Small intestine (tissue), 7 donors: ENCODE results near the gene AP4M1. TPM values are rescaled to one million over a fixed set of nuclear protein-coding genes. Genes with fewer than 3 reads are reported as not detected.

Source experiments
- DNase-seq, 2 donors: peaks; one replicate each; pipeline versions ENCODE4 v3.0.0 to v3.0.0-alpha.2; 2013
- FAIRE-seq: peaks from 2 replicates; lab custom pipeline; 2012; peaks lifted over from hg19 to GRCh38; lab: Jason Lieb, UNC
- H3K27ac ChIP-seq, 3 donors: one replicate each; pipeline ENCODE4 v1.5.1; 2013; ENCODE audit warnings: low read length in 2 of 3, mild to moderate bottlenecking in 2 of 3, control low read depth in 1 of 3, inconsistent platforms in 1 of 3, low read depth in 1 of 3, moderate library complexity in 1 of 3
- H3K27me3 ChIP-seq, 3 donors: one replicate each; pipeline ENCODE4 v1.6.1; 2013; ENCODE audit warnings: low read length in 3 of 3, inconsistent platforms in 1 of 3; ENCODE audit not compliant: control insufficient read depth in 3 of 3, insufficient read depth in 3 of 3
- H3K36me3 ChIP-seq, 3 donors: one replicate each; pipeline ENCODE4 v1.6.1; 2013; ENCODE audit warnings: low read length in 3 of 3, inconsistent platforms in 1 of 3, low read depth in 1 of 3, mild to moderate bottlenecking in 1 of 3, moderate library complexity in 1 of 3; ENCODE audit not compliant: control insufficient read depth in 3 of 3, insufficient read depth in 2 of 3
- H3K4me1 ChIP-seq, 3 donors: one replicate each; pipeline ENCODE4 v1.6.1; 2013; ENCODE audit warnings: low read length in 2 of 3, inconsistent platforms in 1 of 3, low read depth in 1 of 3, mild to moderate bottlenecking in 1 of 3, moderate library complexity in 1 of 3; ENCODE audit not compliant: control insufficient read depth in 3 of 3, insufficient read depth in 2 of 3
- H3K4me3 ChIP-seq, 3 donors: one replicate each; pipeline ENCODE4 v1.5.1; 2013; ENCODE audit warnings: low read length in 3 of 3, control low read depth in 1 of 3, inconsistent platforms in 1 of 3, low read depth in 1 of 3, mild to moderate bottlenecking in 1 of 3, moderate library complexity in 1 of 3
- H3K9me3 ChIP-seq, 2 donors: one replicate each; pipeline ENCODE4 v1.6.1; 2013; ENCODE audit warnings: low read depth in 1 of 2, low read length in 1 of 2; ENCODE audit not compliant: control insufficient read depth in 2 of 2, insufficient read depth in 1 of 2
- WGBS, 3 donors: extraction: QIAGEN DNeasy Blood & Tissue Kit; methylation state at CpG; one replicate each; pipeline ENCODE4 v1.1.7; 2013; 5-methylcytosine and 5-hydroxymethylcytosine counted together
- polyA plus RNA-seq, 4 donors: library from polyadenylated mRNA; stranded (reverse) in 3 of 4; unstranded in 1 of 4; fragments of 200-250 nt in 3 of 4; fragments of 120-200 nt in 1 of 4; gene quantifications; one replicate each; pipeline versions ENCODE4 v1.2.1 to v1.2.3, GENCODE V29; 2013
- donor health status: healthy with polysubstance abuse.
- donor health status: control.
- donor health status: control.
- donor health status: Bipolar disorder and iron deficiency.
- donor health status: healthy.

AP4M1 gene
- polyA plus RNA-seq, 4 donors = 14.9 to 20.6 (median 17.2) TPM

- Histone ChIP-seq H3K27ac (peak overlapping the region; percentile 77 to 92 (median 90)), H3K9me3 (peaks cover 0 to 13% of the 10 kb centered on the region in 2 donors), H3K36me3 (peaks cover 7 to 59% (median 18%) of the 10 kb centered on the region in 3 donors), H3K4me1 (peaks cover 0 to 46% (median 2%) of the 10 kb centered on the region in 3 donors), H3K27me3 (no peaks in the 10 kb centered on the region), H3K4me3 (peak overlapping the region in 2 of 3 donors; percentile 27 to 74)
- FAIRE-seq = no peak
- DNase-seq = peak; percentile 89 to 98
- WGBS, 3 donors = 18 to 59% (median 36%) methylated on average over 7 of the region's 7 CpGs
These were observed 22.4 kb upstream of the AP4M1 start for GRCh38 chr7:100079024-100079560.

- peaks cover 0 to 46% (median 2%) of the 10 kb centered on the region in 3 donors for H3K4me1 ChIP-seq
- WGBS, 3 donors = 1 to 2% (median 1%) methylated on average over 33 to 34 of the region's 34 CpGs
These were observed 20.4 kb upstream of the AP4M1 start for GRCh38 chr7:100080907-100081534.

GRCh38 chr7:100081535-100082102 lies 19.8 kb upstream of the AP4M1 start, which contains the start of gene ZNF3:
ZNF3 (minus strand) TSS chr7:100081723; CDS start chr7:100077357, 4,366 bp downstream.
- H3K4me3 ChIP-seq = peak within 1 kb of the TSS; percentile 74 to 95 (median 89)
- WGBS, 3 donors = 0 to 2% (median 1%) methylated on average over 53 to 55 of the region's 55 CpGs
- H3K36me3 ChIP-seq = peaks cover 0 to 33% (median 1%) of the 10 kb centered on the region in 3 donors
- peak within 1 kb of the TSS; percentile 90 to 92 (median 91) for H3K27ac ChIP-seq
- H3K9me3 ChIP-seq = no peaks in the 10 kb centered on the region
- no peak for FAIRE-seq
- DNase-seq = peak; percentile 99
- H3K27me3 ChIP-seq = no peaks in the 10 kb centered on the region
- H3K4me1 ChIP-seq = peaks cover 0 to 43% (median 2%) of the 10 kb centered on the region in 3 donors

More at GRCh38 chr7:100080907-100081534, 20.4 kb upstream of the AP4M1 start:
- Histone ChIP-seq H3K27ac (peak overlapping the region; percentile 90 to 92 (median 91)), H3K27me3 (no peaks in the 10 kb centered on the region), H3K9me3 (no peaks in the 10 kb centered on the region), H3K36me3 (peaks cover 0 to 39% (median 3%) of the 10 kb centered on the region in 3 donors), H3K4me3 (peak overlapping the region; percentile 74 to 95 (median 89))
- DNase-seq (peak; percentile 43 to 71), FAIRE-seq (no peak)

- DNase-seq = no peak
- Histone ChIP-seq H3K4me1 (peaks cover 0 to 33% (median 2%) of the 10 kb centered on the region in 3 donors), H3K9me3 (no peaks in the 10 kb centered on the region), H3K27me3 (no peaks in the 10 kb centered on the region), H3K27ac (peak overlapping the region in 1 of 3 donors; percentile 83), H3K4me3 (no peak overlapping the region), H3K36me3 (peaks cover 0 to 20% (median 0%) of the 10 kb centered on the region in 3 donors)
- WGBS, 3 donors = 52 to 63% (median 60%) methylated on average over 4 of the region's 4 CpGs
- no peak for FAIRE-seq
These were observed 18.5 kb upstream of the AP4M1 start for GRCh38 chr7:100082978-100083377.

- H3K4me3 ChIP-seq = no peak overlapping the region
- H3K9me3 ChIP-seq = no peaks in the 10 kb centered on the region
- H3K4me1 ChIP-seq = peaks cover 0 to 23% (median 0%) of the 10 kb centered on the region in 3 donors
- 50 to 65% (median 64%) methylated on average over 3 of the region's 3 CpGs for WGBS, 3 donors
- no peaks in the 10 kb centered on the region for H3K27me3 ChIP-seq
- no peak overlapping the region for H3K27ac ChIP-seq
- peaks cover 0 to 6% (median 0%) of the 10 kb centered on the region in 3 donors for H3K36me3 ChIP-seq
- no peak for FAIRE-seq
- DNase-seq = no peak
These were observed 15.9 kb upstream of the AP4M1 start for GRCh38 chr7:100085515-100085914.

GRCh38 chr7:100087055-100087750 lies 14.2 kb upstream of the AP4M1 start:
- H3K27me3 ChIP-seq = no peaks in the 10 kb centered on the region
- peak overlapping the region in 2 of 3 donors; percentile 49 to 89 for H3K27ac ChIP-seq
- peaks cover 0 to 18% (median 0%) of the 10 kb centered on the region in 3 donors for H3K4me1 ChIP-seq
- peaks cover 4 to 17% (median 4%) of the 10 kb centered on the region in 3 donors for H3K36me3 ChIP-seq
- H3K9me3 ChIP-seq = no peaks in the 10 kb centered on the region
- no peak for DNase-seq
- 78 to 89% (median 87%) methylated on average over 10 of the region's 10 CpGs for WGBS, 3 donors
- no peak overlapping the region for H3K4me3 ChIP-seq
- no peak for FAIRE-seq

- FAIRE-seq (no peak), DNase-seq (no peak)
- peak overlapping the region; percentile 67 to 89 (median 74) for H3K27ac ChIP-seq
- H3K36me3 ChIP-seq = peaks cover 4 to 27% (median 12%) of the 10 kb centered on the region in 3 donors
- peak overlapping the region; percentile 47 to 99 (median 91) for H3K4me3 ChIP-seq
- no peaks in the 10 kb centered on the region for H3K9me3 ChIP-seq
- no peaks in the 10 kb centered on the region for H3K27me3 ChIP-seq
- peaks cover 0 to 15% (median 0%) of the 10 kb centered on the region in 3 donors for H3K4me1 ChIP-seq
- 71 to 78% (median 74%) methylated on average over 11 of the region's 11 CpGs for WGBS, 3 donors
These were observed 13.3 kb upstream of the AP4M1 start for GRCh38 chr7:100088095-100088620.
